GM18867 (cell line): ENCODE measurements around the gene FBXL3.
"Not testable (repeated sequence)": the region's sequence is repeated elsewhere in the genome, so short reads cannot be mapped to it uniquely, and the experiment has no call there.

ENCODE experiments used
- ATAC-seq: cut with Tn5 transposase; IDR thresholded peaks from one replicate; pipeline ENCODE4 v1.9.1; 2021; ENCODE audit warnings: mild to moderate bottlenecking, moderate library complexity; ENCODE audit not compliant: unreplicated experiment

FBXL3 gene

DNA sequence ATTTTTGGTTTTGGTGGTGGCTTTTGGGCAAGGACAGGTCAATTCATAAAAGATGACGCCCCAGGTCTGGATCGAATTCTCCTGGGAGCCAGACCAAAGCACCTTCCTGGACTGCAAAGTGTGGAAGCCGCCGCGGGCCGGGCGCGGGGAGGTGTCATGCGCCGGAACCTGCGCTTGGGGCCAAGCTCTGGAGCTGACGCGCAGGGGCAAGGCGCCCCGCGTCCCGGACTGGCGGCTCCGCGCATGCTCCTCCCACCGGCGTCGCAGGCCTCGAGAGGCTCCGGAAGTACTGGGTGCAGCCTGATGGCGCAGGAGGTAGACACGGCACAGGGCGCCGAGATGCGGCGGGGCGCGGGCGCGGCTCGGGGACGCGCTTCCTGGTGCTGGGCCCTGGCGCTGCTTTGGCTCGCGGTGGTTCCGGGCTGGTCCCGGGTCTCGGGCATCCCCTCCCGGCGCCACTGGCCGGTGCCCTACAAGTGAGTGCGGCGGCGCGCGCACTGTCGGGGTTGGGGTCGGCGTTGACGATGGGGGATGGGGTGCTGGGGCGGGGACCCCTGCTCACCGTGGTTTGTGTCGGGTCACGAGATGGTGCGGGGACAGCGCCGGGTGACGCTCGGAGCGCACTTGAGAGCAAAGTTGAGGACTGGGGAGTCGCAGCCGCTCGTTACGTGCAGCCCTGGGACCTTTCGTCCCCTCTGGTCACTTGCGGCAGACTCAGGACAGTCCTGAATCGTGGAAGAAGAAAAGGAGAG, 35.0 kb downstream of the FBXL3 start, which contains the start of gene CLN5:
Gene CLN5 (plus strand): TSS at position 286 of the 752 bp plus-strand sequence. CDS start 18 bp downstream, at position 304.
- ATAC-seq: peak; percentile 90

DNA sequence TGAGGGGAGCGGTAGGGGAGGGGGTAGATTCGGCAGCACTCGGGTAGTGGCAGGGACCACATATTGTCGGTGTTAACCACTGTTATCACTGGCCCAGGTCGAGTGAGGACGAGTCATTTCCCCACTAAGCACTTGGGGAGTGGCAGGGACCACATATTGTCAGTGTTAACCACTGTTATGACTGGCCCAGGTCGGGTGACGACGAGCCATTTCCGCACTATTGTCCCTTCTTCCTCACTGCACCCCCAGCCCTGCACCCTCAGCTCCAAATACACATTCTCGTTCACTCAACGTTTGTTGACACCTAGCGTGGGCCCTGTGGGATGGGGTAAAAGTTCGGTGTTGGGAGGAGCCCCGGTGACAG, 35.5 kb downstream of the FBXL3 start:
- peak; percentile 75 for ATAC-seq

DNA sequence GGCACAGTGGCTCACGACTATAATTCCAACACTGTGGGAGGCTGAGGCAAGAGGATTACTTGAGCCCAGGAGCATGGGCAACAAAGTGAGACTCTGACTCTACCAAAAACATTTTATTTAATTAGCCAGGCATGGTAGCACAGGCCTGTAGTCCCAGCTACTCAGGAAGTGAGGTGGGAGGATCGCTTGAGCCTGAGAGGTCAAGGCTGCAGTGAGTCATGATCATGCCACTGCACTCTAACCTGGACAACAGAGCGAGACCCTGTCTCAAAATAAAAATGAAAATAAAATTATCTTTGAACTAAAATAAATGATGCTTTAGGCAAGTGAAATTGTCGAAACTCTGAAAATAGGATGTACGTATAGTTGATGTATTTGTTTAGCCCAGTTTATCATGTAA, 43.3 kb downstream of the FBXL3 start:
- ATAC-seq: no peak

- no peak for ATAC-seq
Measured at GRCh38 chr13:76982061-76982460, 44.9 kb downstream of the FBXL3 start.

GRCh38 chr13:76980075-76980718, 46.8 kb downstream of the FBXL3 start:
- peak; percentile 99 for ATAC-seq

GRCh38 chr13:76976929-76977328, 50.0 kb downstream of the FBXL3 start:
- ATAC-seq: no peak

DNA sequence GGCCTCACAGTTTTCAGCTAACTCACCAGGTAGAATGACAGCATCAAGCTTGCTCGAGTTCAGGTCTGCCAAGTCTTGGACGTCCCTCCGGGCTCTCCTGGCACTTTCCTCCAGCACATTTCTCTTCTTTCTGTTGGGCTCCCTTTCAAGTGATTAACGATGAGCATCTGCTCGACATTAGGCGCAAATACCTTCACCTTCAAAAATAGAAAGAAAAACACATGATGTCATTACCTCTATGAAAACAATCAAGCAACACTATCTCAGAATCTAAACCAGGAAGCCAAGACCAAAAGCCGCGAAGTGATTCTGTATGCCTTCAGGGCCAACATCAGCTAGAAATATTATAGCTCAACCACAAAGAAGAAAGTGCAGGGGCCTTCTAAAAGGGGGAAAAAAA, 50.5 kb downstream of the FBXL3 start:
- ATAC-seq: no peak

GRCh38 chr13:76975863-76976262, 51.1 kb downstream of the FBXL3 start:
- no peak for ATAC-seq

DNA sequence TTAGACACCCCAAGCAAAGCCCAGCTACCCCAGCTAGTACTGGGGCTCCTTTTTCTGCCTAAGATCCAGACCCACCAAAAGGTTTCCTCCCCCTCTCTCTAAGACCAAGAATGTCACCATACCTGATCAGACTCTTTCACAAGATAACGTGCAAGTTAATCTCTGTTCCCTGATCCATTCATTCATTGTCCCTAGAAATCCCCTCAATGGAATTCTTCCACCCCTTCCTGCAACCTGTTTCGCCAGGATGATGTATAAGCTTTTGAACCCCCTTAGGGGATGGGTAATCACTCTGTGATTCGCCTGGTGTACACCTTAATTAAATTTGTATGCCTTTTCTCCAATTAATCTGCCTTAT, 52.4 kb downstream of the FBXL3 start:
- ATAC-seq: no peak

DNA sequence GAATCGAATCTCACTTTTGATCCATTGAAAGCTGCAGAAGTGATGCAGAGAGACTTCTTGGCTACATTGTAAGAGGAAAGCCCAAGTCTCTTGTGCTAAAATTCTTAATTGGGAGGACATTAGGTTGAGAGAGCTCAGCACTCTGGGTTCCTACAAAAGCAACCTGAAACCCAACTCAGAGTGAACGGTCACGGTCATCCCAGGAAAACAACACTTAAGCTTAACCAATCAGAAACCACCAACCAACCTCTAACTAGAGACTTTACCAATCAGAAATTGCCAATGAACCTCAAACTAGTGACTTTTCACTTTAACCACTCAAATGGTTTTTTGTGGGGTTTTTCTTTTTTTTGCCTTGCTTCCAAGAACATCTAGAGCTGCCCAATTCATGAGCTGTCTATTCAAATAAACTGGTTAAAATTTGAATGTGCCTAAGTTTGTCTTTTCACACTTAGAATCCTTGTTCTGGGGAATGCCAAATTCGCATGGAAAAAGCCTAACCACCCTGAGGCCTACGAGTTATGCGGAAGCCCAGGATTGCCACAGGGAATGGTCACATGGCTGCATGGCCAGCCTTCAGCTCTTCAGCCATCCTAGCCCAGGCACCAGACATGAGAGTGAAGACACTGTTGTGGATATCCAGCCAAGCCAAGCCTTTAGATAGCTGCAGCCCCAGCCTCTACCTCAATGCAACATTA, 52.9 kb downstream of the FBXL3 start:
- no peak for ATAC-seq

GRCh38 chr13:76971851-76972829, 54.8 kb downstream of the FBXL3 start:
- ATAC-seq: no peak

DNA sequence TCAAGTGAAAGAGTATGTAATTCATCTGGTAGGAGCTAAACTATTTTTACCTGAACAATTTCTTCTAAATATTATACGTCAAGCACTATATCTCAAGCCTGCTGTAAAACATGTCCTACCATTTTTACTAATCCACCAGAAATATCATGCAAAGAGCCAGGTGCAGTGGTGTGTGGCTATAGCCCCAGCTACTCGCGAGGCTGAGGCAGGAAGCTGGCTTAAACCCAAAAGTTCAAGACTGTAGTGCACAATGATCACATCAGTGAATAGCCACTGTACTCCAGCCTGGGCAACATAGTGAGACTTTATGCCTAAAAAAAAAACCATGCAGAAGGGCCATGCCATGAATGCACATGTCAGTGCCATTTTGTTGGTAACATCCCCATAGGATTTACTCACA, 55.7 kb downstream of the FBXL3 start:
- ATAC-seq: peak; percentile 61

DNA sequence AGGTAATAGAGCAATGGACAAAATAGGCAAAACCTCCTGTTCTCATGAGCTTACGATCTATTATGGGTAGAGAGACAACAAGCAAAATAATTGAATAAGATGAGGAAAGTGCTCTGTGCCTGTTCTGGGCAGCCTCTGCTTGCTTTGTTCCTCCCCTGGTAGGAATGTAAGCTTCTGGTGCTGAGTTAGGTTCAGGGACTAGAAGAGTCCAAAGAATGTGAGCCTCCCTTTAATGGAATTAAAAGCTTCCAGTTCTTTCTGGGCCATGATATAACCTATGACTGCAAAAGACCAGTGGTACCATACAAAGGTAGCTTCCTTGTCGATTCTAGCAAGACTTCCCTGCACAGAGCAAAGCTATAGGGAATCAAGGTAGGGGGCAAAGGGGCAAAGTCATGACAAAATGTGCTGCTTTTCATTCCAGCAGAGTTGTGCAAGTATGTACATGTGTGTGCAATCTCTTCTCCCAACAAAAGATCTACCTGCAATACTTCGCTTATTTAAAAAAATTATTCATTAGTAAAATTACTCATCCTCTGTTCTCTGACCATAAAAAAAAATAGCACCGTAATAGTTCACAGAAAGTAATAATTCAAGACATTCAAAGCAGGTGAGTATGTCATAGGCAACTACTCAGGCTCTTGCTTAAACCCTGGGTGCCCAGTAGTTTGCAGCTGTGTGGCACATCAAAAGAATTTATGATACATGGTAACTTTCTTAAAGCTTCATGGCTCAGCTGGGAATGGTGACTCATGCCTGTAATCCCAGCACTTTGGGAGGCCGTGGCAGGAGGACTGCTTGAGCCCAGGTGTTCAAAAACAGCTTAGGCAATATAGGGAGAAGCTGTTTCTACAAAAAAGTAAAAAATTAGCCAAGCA, 57.2 kb downstream of the FBXL3 start:
- ATAC-seq: no peak

- ATAC-seq: no peak
Measured at GRCh38 chr13:76968041-76968440, 58.9 kb downstream of the FBXL3 start.

DNA sequence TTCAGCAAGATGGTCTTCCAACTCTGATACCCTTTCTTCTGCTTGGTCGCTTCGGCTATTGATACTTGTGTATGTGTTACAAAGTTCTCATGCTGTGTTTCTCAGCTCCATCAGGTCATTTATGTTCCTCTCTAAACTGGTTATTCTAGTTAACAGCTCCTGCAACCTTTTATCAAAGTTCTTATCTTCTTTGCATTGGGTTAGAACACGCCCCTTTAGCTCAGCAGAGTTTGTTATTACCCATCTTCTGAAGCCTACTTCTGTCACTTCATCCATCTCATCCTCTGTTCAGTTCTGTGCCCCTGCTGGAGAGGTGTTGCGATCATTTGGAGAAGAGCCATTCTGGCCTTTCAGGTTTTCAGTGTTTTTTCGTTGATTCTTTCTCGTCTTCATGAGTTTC, 59.9 kb downstream of the FBXL3 start:
- no peak for ATAC-seq

GRCh38 chr13:76965759-76966421, 61.1 kb downstream of the FBXL3 start:
- no peak for ATAC-seq

DNA sequence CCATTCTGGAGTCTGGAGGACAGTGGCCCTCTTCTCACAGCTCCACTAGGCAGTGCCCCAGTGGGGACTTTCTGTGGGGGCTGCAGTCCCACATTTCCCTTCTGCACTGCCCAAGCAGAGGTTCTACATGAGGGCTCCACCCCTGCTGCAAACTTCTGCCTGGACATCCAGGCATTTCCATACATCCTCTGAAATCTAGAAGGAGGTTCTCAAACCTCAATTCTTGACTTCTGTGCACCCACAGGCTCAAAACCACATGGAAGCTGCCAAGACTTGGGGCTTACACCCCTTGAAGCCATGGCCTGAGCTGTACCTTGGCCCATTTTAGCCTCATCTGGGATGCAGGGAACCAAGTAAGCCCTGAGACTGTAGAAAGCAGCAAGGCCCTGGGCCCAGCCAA, 67.2 kb downstream of the FBXL3 start:
- not testable (repeated sequence) for ATAC-seq

GRCh38 chr13:76958841-76959432, 68.0 kb downstream of the FBXL3 start:
- no peak for ATAC-seq

DNA sequence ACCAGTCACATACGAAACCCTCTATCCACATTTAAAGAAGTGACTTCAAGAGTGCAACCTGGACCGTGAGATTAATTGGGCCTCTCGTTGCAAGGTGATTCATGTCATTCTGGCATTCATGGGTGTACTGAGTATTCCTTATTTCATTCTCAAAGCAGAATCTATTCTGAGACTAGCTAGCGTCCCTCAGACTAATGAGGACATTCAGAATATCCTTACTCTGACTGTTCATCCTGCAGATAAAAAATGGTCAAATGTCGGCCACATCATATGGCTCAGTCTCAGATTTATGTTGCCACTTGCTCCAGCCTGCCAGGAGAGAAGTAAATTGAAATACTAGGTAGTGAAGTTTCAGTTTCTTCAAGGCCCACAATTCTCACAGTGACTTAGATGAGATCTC, 71.3 kb downstream of the FBXL3 start:
- no peak for ATAC-seq
